ENCODE measurements around the gene AGBL4.

Gene AGBL4

DNA sequence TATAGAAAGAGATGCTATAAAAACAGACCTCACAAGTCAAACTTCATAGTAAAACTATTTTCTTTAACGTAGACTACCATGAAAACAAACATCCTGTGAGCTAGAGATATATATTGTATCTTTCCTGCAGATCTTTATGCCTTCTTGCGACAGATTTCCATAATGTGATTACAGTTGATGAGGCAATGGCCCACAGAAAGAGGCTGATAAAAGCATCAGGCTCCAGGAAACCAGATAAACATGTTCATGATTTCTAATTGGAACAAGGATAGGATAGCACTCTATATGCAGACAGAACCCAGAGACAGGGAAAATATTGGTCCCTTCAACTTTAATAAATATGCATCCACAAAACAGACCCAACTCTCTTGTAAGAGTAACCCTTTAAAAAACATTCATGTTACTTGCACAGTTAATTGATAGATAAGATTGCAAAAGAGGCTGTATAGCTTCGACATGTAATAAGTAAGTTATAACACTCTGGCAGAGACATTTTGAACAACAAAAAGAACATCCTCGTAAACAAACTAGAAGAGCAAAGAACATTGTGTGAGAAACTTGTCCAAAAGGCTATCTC is 329.4 kb downstream of the AGBL4 start:
- DNase-seq, result no peak

DNA sequence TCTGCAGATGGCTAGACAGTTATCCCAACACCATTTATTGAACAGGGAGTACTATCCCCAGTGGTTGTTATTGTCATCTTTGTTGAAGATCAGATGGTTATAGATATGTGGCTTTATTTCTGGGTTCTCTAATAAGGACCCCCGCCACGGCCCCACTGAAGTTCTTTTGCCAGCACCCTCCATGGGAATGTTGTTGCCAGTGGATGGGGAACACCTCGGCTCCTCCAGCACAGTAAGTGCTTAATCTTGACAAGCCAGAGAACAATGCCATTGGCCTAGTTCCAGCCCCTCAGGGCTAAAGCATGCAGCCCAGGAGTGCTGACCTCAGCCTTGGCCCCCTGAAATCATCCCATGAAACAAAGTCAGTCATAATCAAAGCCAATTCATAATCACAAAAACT is 337.6 kb downstream of the AGBL4 start:
- no peak for DNase-seq

DNA sequence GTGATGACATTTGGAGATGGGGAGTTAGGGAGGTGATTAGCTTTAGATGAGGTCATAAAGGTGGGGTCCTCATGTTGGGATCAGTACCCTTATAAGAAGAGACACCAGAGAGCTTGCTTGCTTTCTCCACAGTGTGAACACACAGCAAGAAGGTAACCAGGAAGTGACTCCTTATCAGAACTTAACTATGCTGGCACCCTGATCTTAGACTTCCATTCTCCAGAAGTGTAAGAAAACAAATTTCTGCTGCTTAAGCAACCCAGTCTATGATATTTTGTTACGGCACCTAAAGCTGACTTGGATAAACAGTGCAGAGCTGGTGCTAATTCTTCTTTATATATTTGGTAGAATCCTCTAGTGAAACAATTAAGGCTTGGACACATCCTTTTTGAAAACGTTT is 346.0 kb downstream of the AGBL4 start:
- DNase-seq, result no peak

DNA sequence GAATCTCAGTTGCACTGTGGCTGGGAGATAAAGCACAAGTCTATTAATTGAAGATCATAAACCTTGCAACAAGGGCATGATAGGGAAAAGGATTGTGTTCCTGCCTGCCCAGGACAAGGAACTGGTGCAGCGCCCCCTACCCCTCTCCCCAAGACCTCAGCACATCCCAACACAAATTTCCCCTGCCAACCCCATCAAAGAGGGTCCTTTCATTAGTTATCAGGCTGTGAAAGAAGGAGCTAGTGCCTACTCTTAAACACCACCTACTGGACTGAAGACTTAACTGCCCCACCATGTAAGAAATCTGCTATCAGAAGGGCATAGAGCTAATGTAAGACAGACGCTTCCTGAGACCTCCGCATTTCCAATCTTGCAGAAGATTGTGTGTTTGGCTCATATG is 372.6 kb downstream of the AGBL4 start:
- DNase-seq, result no peak

DNA sequence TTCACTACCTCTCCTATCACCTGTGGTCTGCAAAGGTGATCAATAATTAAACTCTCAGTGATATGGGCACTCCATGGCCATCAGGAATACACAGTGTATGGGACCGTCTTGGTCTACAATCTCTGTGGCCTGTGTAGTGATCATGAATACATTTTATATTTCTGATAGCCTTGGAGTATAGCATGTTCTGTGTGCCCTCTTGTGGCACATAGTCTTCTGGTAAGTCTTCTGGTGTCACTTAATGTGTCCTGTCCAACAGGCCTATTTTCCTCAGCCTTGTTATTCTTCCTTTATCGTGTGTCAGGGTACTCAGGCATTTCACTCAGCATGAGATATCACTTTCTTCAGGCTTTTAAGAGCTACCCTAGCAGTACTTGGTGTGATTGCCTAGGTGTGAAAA is 393.6 kb downstream of the AGBL4 start:
- no peak for DNase-seq

DNA sequence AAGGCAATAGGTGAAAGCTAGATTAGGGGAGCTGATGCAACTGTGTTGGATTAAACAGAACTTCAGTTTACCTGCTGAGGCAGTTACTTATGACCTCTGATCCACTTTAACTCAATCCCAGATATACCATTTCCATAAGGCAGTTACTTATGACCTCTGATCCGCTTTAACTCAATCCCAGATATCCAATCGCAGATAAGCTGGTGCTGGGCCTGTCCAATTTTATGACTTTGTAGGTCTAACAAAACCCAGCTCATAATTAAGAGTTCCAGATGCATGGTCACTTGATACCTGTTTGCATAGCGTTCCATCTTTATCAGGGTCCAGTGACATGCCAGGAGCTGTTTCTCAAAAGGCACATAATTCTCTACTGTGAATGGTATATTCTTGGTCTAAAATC is 396.0 kb downstream of the AGBL4 start:
- no peak for DNase-seq

DNA sequence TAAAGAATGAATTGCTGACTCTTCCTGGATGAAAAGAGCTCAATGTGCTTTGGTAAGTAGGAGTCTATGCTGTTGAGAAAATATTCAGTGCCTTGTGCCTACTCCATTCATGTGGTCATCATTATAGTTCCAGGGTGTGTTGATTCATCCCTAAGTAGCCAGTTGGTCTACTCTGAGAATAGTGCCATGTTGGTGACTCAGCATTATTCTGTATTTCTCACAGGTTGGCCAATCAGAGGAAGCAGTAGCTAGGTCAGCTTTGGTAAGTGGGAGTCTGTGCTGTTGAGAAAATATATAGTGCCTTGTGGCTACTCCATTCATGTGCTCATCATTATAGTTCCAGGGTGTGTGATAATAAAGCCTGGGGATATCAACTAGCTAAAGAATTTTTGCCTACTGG is 397.3 kb downstream of the AGBL4 start:
- no peak for DNase-seq

DNA sequence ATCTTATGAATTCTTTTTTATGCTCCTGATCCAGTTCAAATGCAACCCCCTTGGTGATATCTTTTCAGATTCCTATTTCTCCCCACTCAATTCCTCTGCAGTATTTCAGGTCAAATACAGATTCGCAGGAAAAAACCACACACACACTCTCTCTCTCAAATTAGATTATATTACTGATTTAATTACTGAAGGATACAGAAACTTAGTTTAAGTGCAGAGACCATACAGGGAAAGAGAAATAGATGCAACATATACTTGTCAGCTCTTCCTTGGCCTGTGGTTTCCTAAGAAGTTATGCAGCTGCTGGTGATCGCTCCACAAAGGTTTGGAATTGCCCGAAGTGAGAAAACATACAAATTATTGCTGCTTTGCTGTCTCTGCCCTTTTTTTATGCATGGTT is 400.9 kb downstream of the AGBL4 start:
- DNase-seq, result no peak

DNA sequence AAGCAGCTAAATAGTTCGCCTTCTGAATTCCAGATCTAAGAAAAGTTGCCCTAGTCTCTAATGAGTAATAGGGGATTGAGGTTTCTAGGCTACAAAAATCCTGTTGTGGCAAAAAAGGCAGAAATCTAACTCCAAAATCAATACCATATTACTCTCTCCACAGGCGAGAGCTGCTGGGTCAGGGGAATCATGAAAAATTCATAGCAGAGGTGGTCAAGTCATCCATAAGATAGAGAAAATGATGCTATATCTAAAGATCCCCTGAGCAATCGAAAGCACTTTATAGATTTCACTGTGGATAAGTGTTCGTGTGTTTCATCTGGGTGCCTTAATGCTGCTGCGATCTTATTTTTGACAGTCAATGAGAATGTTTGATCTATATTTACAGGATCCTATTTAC is 417.7 kb downstream of the AGBL4 start:
- DNase-seq, result no peak

DNA sequence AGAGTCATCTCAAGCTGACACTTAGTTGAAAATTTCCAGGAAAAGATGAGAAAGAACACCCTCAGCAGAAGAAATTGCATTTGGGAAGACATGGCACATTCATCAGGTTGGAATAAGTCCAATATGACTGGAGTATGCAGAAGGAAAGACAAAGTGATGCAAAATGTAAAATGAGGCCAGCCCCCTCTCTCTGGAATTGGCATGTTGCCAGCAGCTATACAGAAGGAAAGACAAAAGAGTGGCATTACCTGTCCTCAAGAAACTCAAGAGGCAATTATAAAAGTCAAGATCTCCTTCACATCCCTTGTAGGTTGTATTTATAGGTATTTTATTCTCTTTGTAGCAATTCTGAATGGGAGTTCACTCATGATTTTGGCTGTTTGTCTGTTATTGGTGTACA is 426.3 kb downstream of the AGBL4 start:
- no peak for DNase-seq

DNA sequence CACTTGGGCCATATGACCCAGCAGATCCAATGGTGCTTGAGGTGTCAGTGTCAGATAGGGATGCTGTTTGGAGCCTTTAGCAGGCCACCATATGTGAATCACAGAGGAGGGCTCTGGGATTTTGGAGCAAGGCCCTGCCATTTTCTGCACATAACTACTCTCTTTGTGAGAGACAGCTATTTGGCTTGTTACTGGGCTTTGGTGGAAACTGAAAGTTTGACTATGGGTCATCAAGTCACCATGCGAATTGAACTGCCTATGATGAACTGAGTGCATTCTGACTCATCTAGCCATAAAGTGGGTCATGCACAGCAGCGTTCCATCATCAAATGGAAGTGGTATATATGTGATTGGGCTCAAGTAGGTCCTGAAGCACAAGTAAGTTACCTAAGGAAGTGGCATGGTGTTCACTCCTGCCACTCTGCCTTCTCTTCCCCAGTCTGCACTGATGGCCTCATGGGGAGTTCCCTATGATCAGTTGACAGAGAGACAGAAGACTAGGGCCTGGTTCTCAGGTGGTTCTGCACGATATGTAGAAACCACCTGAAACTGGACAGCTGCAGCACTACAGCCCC is 447.3 kb downstream of the AGBL4 start:
- DNase-seq, result no peak

DNA sequence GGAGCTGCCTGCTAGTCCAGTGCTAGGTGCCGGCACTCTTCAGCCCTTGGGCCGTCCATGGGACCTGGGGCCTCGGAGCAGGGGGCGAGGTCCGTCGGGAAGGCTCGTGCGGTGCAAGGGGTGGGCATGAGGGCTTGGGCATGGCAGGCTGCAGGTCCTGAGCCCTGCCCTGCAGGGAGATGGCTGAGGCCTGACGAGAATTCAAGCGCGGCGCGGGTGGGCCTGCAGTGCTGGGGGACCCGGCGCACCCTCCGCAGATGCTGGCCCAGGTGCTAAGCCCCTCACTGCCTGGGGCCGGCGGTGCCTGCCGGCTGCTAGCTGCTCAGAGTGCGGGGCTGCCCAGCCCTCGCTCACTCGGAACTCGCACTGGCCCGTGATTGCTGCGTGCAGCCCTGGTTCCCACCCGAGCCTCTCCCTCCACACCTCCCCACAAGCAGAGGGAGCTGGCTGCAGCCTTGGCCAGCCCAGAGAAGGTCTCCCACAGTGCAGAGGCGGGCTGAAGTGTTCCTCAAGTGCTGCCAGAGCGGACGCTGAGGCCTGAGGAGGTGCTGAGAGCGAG is 467.0 kb downstream of the AGBL4 start:
- DNase-seq, result no peak

DNA sequence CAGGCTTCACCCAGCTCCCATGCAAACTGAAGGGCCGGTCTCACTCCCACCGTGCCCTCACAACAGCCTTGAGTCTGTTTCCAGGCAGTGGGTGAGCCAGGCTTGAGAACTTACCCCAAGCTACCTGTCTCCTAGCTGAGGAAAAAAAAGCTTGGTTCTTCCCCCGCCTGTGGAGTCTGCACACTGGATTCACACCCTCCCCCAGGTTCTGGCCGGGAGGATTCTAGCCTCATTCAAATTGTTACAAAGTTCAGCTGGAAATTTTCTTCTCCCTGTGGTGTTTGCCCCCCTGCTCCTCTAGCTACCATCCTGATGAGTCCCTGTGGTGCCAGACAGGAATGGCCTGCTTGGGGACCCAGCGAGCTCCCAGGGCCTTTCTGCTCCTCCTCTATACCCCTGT is 471.7 kb downstream of the AGBL4 start:
- no peak for DNase-seq

DNA sequence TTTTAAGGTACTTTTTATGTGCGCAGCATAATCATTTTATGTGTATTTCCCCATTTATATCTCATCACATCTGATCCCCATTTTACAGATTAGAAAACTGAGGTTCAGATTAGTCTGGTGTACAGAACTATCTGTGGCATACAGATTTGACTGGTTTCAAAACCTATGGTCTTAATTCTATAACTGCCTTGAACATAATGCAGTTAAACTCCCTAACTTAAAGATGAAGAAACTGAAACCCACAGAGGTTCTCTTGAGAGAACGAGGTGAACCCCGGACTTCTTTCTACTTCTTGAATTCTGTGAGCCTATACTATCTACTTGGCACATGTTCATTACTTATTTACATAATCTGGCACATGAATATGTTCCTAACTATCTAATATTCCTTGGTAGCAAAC is 479.1 kb downstream of the AGBL4 start:
- no peak for DNase-seq

DNA sequence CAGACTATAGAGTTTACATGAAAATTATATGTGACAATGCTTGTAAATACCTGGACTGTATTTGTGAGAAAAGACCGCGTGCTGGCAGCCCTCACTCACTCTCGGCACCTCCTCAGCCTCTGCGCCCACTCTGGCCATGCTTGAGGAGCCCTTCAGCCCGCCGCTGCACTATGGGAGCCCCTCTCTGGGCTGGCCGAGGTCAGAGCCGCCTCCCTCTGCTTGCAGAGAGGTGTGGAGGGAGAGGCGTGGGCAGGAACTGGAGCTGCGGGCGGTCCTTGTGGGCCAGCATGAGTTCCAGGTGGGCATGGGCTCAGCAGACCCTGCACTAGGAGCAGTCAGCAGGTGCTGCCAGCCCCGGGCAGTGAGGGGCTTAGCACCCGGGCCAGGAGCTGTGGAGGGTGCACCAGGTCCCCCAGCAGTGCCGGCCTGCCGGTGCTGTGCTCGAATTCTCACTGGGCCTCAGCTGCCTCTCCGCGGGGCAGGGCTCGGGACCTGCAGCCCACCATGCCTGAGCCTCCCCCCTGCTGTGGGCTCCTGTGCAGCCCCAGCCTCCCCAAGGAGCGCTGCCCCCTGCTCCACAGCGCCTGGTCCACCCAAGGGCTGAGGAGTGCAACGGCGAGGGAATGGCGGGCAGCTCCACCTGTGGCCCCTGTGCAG is 482.5 kb downstream of the AGBL4 start:
- DNase-seq, result no peak

DNA sequence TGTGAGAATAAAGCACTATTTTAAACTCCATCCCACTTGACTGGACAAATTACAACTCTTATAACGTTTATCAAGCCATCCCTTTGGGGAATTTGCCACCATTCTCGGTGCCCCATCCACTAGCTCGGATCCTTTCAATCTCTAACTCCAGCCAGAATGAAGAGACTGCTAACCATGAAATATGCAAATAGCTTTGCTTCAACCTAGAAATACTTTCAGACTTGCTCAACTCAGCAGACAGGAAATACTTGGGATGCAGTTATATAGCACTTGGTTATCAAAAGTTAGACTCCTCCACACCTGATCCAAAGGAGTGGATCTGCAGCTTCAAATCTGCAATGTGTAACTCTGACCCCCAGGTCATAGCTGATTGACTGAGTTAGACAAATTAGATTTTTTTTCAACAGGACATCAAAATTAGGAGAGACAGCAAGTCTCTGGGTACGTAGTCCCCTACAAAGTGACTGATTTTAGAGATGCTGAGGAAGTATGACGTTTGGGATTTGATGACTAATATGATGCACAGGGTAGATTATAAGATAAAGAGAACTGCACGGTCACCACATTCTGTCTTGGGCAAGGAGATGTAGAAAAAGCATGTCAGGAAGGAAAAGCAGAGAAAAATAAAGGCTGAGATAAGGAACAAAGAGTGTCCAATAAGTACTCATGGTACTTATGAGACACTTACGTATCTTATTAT is 496.0 kb downstream of the AGBL4 start:
- no peak for DNase-seq

DNA sequence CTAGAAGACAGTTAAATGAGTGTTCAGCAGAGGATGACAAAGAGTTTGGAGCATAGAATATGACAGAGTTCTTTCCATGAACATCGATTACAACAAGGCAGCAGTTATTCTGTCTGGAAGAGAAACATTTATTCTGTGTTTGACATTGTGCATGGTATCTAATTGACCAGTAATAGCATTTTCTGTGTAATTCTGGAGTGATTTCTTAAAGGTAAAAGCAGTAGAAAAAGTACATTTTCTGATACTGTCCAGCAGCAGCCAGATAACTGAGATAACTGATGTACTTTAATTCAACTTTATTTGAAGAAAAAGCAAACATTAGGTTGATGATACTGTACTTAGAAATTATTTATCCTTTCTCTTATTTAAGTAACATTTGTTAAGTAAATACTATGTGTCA is 497.1 kb downstream of the AGBL4 start:
- no peak for DNase-seq

DNA sequence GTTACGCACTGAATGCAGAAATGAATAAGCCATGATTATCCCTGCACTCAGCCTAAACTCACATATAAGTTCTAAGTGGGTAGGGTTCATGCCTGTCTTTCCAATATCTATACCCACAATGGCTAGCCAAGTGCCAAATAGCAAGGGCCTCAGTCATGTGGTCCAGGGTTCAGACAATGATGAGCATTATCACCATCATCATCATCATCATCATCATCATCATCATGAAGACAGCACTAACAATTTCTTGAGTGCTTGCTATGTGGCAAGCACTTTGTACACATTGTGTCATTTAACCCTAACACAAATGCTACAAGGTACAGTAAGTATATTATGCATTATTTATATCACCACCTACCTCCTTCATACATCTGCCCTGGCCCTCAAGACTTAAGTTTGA is 500.0 kb downstream of the AGBL4 start:
- no peak for DNase-seq

DNA sequence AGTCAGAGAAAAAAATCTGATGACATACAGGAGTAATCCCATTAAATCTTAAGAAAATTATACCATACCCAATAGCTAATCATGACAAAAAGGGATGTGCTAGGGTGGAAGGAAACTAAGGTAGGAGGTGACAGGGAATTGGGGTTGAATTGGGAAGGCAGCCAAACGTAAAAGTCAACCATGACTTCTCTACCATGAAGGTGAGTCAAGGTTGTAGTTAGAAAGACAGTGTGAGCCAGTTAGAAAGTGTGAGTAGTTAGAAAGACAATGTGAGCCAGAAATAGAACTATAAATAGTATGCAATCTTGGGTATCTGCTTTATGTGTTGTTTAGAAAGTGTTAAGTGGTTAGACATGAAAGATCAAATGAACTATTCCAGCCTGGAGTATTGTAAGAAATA is 556.8 kb downstream of the AGBL4 start:
- DNase-seq, result no peak

DNA sequence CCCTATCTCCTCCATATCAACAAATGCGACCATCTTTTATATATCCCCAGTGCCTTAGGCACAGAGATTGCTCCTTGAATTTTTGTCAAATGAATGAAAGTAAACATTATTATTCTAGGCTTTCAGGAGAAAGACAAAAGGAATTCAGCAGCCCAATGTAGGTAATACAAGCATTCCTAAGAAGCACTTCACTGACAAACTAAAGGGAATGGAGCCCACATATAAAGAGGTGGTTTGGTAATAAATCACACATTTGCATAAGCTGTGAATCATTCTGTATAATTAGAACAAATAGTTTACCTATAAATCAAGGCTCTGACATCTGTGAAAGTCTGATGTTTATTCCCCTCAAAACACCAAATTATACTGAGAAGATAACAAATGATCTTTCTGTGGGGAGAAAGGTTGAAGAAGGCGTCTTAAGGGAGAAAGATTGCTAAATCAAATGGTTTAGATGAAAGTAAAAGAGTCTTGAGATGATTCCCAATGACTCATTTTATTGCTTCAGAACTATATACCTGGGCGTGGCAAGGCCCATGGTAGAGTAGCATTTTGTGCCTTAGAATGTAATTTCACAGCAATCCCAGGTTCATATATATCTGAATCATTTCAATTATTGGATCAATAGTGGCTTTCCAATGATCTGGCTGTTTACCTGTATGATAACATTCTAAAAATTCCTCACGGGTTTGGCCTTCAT is 558.1 kb downstream of the AGBL4 start:
- DNase-seq, result no peak

DNA sequence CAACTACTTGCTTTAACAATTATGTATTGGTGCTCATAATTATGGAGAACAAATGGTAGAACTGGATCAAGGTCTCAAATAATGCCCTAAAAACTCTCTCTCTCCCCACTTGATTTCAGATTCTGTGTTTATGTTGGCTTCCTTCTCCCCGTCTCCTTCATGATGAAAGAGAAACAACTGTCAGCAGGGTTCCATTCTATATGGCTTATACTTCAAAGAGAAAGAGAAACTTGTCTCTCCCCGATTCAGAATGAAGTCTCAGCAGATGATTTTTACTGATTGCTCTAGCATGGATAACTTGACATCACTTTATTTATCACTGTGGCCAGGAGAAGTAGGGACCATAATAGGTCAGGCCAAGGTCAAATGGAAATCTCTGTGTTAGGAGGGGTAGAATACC is 575.6 kb downstream of the AGBL4 start:
- DNase-seq, result no peak

DNA sequence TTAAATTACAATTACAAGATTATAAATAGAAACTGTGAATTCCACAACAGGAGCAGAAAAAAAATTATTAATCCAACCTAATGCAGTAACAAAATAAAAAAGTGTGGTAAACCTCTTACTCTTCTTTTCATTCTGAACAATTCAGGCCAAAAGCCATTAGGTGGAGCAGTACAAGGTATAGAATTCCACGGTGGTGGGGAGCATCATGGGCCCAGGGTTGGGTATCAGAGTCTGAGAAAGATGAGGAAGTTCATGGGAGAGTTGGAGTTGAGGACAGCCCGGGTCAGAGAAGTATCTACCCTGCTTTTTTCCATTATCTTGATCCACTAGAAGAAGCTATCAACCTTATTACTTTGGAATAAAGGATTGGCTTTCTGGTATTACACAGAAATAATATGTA is 586.9 kb downstream of the AGBL4 start:
- DNase-seq, result no peak

DNA sequence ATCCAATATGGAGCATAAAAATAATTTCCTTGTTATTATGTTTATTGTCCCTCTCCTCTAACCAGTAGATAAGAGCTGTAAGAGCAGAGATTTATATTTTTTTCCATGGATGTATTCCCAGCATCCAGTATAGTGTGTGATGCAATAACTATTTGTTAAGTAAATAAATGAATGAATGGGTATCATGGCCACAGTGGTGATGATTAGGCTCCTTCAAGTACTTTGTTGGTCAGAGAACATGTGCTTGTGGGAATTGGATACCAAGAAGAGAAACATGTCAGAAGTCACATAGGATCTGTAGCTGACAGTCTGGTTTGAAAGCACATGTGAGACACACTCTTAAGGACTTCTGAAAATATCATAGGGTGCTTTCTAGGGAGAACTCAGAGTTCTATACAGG is 588.5 kb downstream of the AGBL4 start:
- DNase-seq, result peak; percentile 1 to 2
